Activated T-helper 1 cell treated with anti-CD3 and anti-CD28 coated beads, Interleukin-12 subunit alpha, Interleukin-12 subunit beta, Interleukin-2, Interleukin-4 antibody, amounts not matched to agents 30 ng/mL and 10 ng/mL and 1 ng/mL, durations not matched to agents 14 hours and 24 hours and 36 hours (primary cell): ENCODE results near the gene AQP10. TPM values are rescaled to one million over a fixed set of nuclear protein-coding genes. Genes with fewer than 3 reads are reported as not detected.
"Not testable (repeated sequence)": the region's sequence is repeated elsewhere in the genome, so short reads cannot be mapped to it uniquely, and the experiment has no call there.

Source experiments
- DNase-seq: peaks from one replicate; pipeline ENCODE4 v3.0.0; 2021; ENCODE audit warnings: low spot score
- H3K27ac Mint-ChIP-seq: one replicate; pipeline ENCODE4 v1.8.0; 2021; ENCODE audit warnings: mild to moderate bottlenecking, mixed read lengths
- H3K27me3 Mint-ChIP-seq: one replicate; pipeline ENCODE4 v1.8.0; 2022; ENCODE audit warnings: mild to moderate bottlenecking, moderate library complexity, mixed read lengths; ENCODE audit not compliant: insufficient read depth
- H3K36me3 Mint-ChIP-seq: one replicate; pipeline ENCODE4 v1.8.0; 2021; ENCODE audit warnings: low read depth, mixed read lengths
- H3K4me1 Mint-ChIP-seq: one replicate; pipeline ENCODE4 v1.8.0; 2021; ENCODE audit warnings: low read depth, mixed read lengths
- H3K4me3 Mint-ChIP-seq: one replicate; pipeline ENCODE4 v1.8.0; 2021; ENCODE audit warnings: mild to moderate bottlenecking, moderate library complexity, mixed read lengths
- H3K9me3 Mint-ChIP-seq: one replicate; pipeline ENCODE4 v1.8.0; 2021; ENCODE audit warnings: mixed read lengths
- intact Hi-C: fragments of 100-400 bp; cut with micrococcal nuclease; formaldehyde crosslinking; loops from one replicate; pipeline ENCODE4 v1.15.1; 2024
- total RNA-seq: library from RNA; stranded (reverse); gene quantifications from 2 replicates; pipeline ENCODE4 v1.2.3, GENCODE V29; 2022

Gene AQP10
- total RNA-seq, 1 donor from 2014 or later, result not detected

- H3K4me3 Mint-ChIP-seq, H3K27me3 Mint-ChIP-seq, H3K9me3 Mint-ChIP-seq, intact Hi-C loops, H3K27ac Mint-ChIP-seq, DNase-seq: not testable (repeated sequence)
- Mint-ChIP-seq H3K4me1 (peaks cover 79% of the 10 kb centered on the region), H3K36me3 (peaks cover 76% of the 10 kb centered on the region)
Measured at GRCh38 chr1:154341366-154341765, 20.5 kb downstream of the AQP10 start.

- Mint-ChIP-seq H3K9me3 (no peaks in the 10 kb centered on the region), H3K27ac (peak overlapping the region; percentile 87), H3K36me3 (peaks cover 81% of the 10 kb centered on the region), H3K27me3 (no peaks in the 10 kb centered on the region), H3K4me1 (peaks cover 78% of the 10 kb centered on the region), H3K4me3 (peak overlapping the region; percentile 19)
- intact Hi-C loops, result loop anchor here (2.0 kb wide), 1 partner anchor 15 kb away; no protein-coding TSS in a partner anchor
- DNase-seq, result no peak
Measured at GRCh38 chr1:154342132-154342531, 21.2 kb downstream of the AQP10 start.

- DNase-seq, result peak; percentile 64
- H3K9me3 Mint-ChIP-seq, result no peaks in the 10 kb centered on the region
- intact Hi-C loops, result loop anchor here (2.0 kb wide), 1 partner anchor 16 kb away; no protein-coding TSS in a partner anchor
- peaks cover 80% of the 10 kb centered on the region for H3K36me3 Mint-ChIP-seq
- peaks cover 73% of the 10 kb centered on the region for H3K4me1 Mint-ChIP-seq
- H3K27ac Mint-ChIP-seq, result peak overlapping the region; percentile 87
- H3K27me3 Mint-ChIP-seq, result no peaks in the 10 kb centered on the region
- H3K4me3 Mint-ChIP-seq, result peak overlapping the region; percentile 73
Measured at GRCh38 chr1:154342836-154343472, 22.1 kb downstream of the AQP10 start.

- peak; percentile 44 for DNase-seq
- H3K4me1 Mint-ChIP-seq, result peaks cover 54% of the 10 kb centered on the region
- peaks cover 73% of the 10 kb centered on the region for H3K36me3 Mint-ChIP-seq
- intact Hi-C loops, result loop anchor here (1.0 kb wide), 1 partner anchor 10 kb away; no protein-coding TSS in a partner anchor
- no peaks in the 10 kb centered on the region for H3K9me3 Mint-ChIP-seq
- H3K27me3 Mint-ChIP-seq, result no peaks in the 10 kb centered on the region
- H3K4me3 Mint-ChIP-seq, result peak overlapping the region; percentile 63
- H3K27ac Mint-ChIP-seq, result peak overlapping the region; percentile 67
Measured at GRCh38 chr1:154344977-154345837, 24.3 kb downstream of the AQP10 start.

- Mint-ChIP-seq H3K4me3 (no peak overlapping the region), H3K27me3 (no peaks in the 10 kb centered on the region), H3K9me3 (no peaks in the 10 kb centered on the region), H3K27ac (no peak overlapping the region), H3K36me3 (peaks cover 61% of the 10 kb centered on the region), H3K4me1 (peaks cover 48% of the 10 kb centered on the region)
- no peak for DNase-seq
- intact Hi-C loops, result no loop called here
Measured at GRCh38 chr1:154346276-154346917, 25.5 kb downstream of the AQP10 start.

GRCh38 chr1:154347961-154348360 lies 27.1 kb downstream of the AQP10 start:
- H3K27me3 Mint-ChIP-seq, result peaks cover 5% of the 10 kb centered on the region
- no peak for DNase-seq
- intact Hi-C loops, result no loop called here
- no peaks in the 10 kb centered on the region for H3K9me3 Mint-ChIP-seq
- H3K36me3 Mint-ChIP-seq, result peaks cover 53% of the 10 kb centered on the region
- no peak overlapping the region for H3K27ac Mint-ChIP-seq
- H3K4me1 Mint-ChIP-seq, result peaks cover 42% of the 10 kb centered on the region
- no peak overlapping the region for H3K4me3 Mint-ChIP-seq

- no peak overlapping the region for H3K4me3 Mint-ChIP-seq
- no peak for DNase-seq
- H3K27me3 Mint-ChIP-seq, result peaks cover 5% of the 10 kb centered on the region
- peaks cover 47% of the 10 kb centered on the region for H3K36me3 Mint-ChIP-seq
- peaks cover 42% of the 10 kb centered on the region for H3K4me1 Mint-ChIP-seq
- intact Hi-C loops, result no loop called here
- H3K9me3 Mint-ChIP-seq, result no peaks in the 10 kb centered on the region
- no peak overlapping the region for H3K27ac Mint-ChIP-seq
Measured at GRCh38 chr1:154348429-154349076, 27.7 kb downstream of the AQP10 start.

- Mint-ChIP-seq H3K9me3 (no peaks in the 10 kb centered on the region), H3K36me3 (peaks cover 41% of the 10 kb centered on the region), H3K4me1 (peaks cover 42% of the 10 kb centered on the region), H3K27me3 (peaks cover 5% of the 10 kb centered on the region), H3K27ac (no peak overlapping the region), H3K4me3 (no peak overlapping the region)
- intact Hi-C loops, result no loop called here
- DNase-seq, result no peak
Measured at GRCh38 chr1:154349121-154349520, 28.2 kb downstream of the AQP10 start.

GRCh38 chr1:154350383-154350782 lies 29.5 kb downstream of the AQP10 start:
- no peak overlapping the region for H3K27ac Mint-ChIP-seq
- H3K36me3 Mint-ChIP-seq, result peaks cover 30% of the 10 kb centered on the region
- no peak for DNase-seq
- H3K4me1 Mint-ChIP-seq, result peaks cover 34% of the 10 kb centered on the region
- H3K27me3 Mint-ChIP-seq, result peaks cover 5% of the 10 kb centered on the region
- intact Hi-C loops, result loop anchor here (5.0 kb wide), 2 partner anchors 37 to 127 kb away; no protein-coding TSS in a partner anchor
- H3K9me3 Mint-ChIP-seq, result no peaks in the 10 kb centered on the region
- H3K4me3 Mint-ChIP-seq, result no peak overlapping the region

- no peak overlapping the region for H3K4me3 Mint-ChIP-seq
- H3K9me3 Mint-ChIP-seq, result no peaks in the 10 kb centered on the region
- H3K36me3 Mint-ChIP-seq, result peaks cover 24% of the 10 kb centered on the region
- H3K4me1 Mint-ChIP-seq, result peaks cover 27% of the 10 kb centered on the region
- H3K27ac Mint-ChIP-seq, result no peak overlapping the region
- intact Hi-C loops, result loop anchor here (2.0 to 5.0 kb wide), 3 partner anchors 36 to 126 kb away; no protein-coding TSS in a partner anchor
- peaks cover 5% of the 10 kb centered on the region for H3K27me3 Mint-ChIP-seq
- DNase-seq, result no peak
Measured at GRCh38 chr1:154351363-154352068, 30.6 kb downstream of the AQP10 start.

- Mint-ChIP-seq H3K4me3 (peak overlapping the region; percentile 77), H3K27ac (no peak overlapping the region)
- intact Hi-C loops, result loop anchor here (2.0 to 5.0 kb wide), 3 partner anchors 35 to 125 kb away; no protein-coding TSS in a partner anchor
Measured at GRCh38 chr1:154352245-154352580, 31.3 kb downstream of the AQP10 start.

More at GRCh38 chr1:154352245-154352580, 31.3 kb downstream of the AQP10 start:
- Mint-ChIP-seq H3K9me3 (no peaks in the 10 kb centered on the region), H3K27me3 (peaks cover 5% of the 10 kb centered on the region), H3K36me3 (peaks cover 19% of the 10 kb centered on the region), H3K4me1 (peaks cover 25% of the 10 kb centered on the region)
- no peak for DNase-seq
